SK-N-MC (cell line): Measurements from ENCODE around the gene GALNT9.

ENCODE experiments used
- DNase-seq: peaks from one replicate; pipeline ENCODE4 v3.0.0-alpha.2; 2011; ENCODE audit warnings: low read depth, low spot score
- H3K27ac ChIP-seq: fragments of 200-600 bp; sonication (generic); 2 replicates; pipeline ENCODE4 v1.5.1; 2016; ENCODE audit warnings: mixed run types
- H3K36me3 ChIP-seq: fragments of 200-600 bp; sonication (generic); 2 replicates; pipeline ENCODE4 v1.6.1; 2017; ENCODE audit warnings: antibody characterized with exemption, low read length, mixed read lengths; ENCODE audit not compliant: insufficient read depth
- H3K4me3 ChIP-seq: fragments of 200-600 bp; sonication (generic); 2 replicates; pipeline ENCODE4 v1.5.1; 2016
- H3K9ac ChIP-seq: fragments of 200-600 bp; sonication (generic); 2 replicates; pipeline ENCODE4 v1.8.0; 2017; ENCODE audit warnings: mixed run types, mixed read lengths; ENCODE audit not compliant: insufficient read length
- H3K9me3 ChIP-seq: fragments of 200-600 bp; sonication (generic); 2 replicates; pipeline ENCODE4 v1.6.1; 2017; ENCODE audit warnings: low read depth, mild to moderate bottlenecking, antibody characterized with exemption, low read length, moderate library complexity, mixed read lengths
- EZH2 ChIP-seq: fragments of 200-600 bp; sonication (generic); IDR thresholded peaks from one replicate; pipeline ENCODE4 v1.6.1; 2017; ENCODE audit warnings: antibody characterized with exemption
- FOXP2 ChIP-seq: optimal IDR thresholded peaks from 2 replicates; pipeline ENCODE3; 2011; ENCODE audit warnings: mild to moderate bottlenecking, moderate library complexity; ENCODE audit not compliant: insufficient read depth; ENCODE audit errors: extremely low read length, control extremely low read depth
- POLR2AphosphoS5 ChIP-seq: IDR thresholded peaks from 2 replicates; pipeline ENCODE4 v1.6.1; 2012; ENCODE audit warnings: mild to moderate bottlenecking, low read depth, low read length, borderline replicate concordance

GALNT9 gene

GRCh38 chr12:132284827-132285741 lies 44.3 kb downstream of the GALNT9 start:
- Histone ChIP-seq H3K9ac (no peak overlapping the region), H3K9me3 (no peaks in the 10 kb centered on the region), H3K27ac (no peak overlapping the region), H3K4me3 (no peak overlapping the region), H3K36me3 (no peaks in the 10 kb centered on the region)
- no peak for DNase-seq
- TF ChIP-seq FOXP2 (no peak), EZH2 (no peak), POLR2AphosphoS5 (no peak)

- TF ChIP-seq FOXP2: no peak
- no peak for TF ChIP-seq POLR2AphosphoS5
- no peak for TF ChIP-seq EZH2
- H3K9ac ChIP-seq: no peak overlapping the region
- DNase-seq: no peak
- H3K4me3 ChIP-seq: no peak overlapping the region
- H3K36me3 ChIP-seq: no peaks in the 10 kb centered on the region
- no peak overlapping the region for H3K27ac ChIP-seq
- H3K9me3 ChIP-seq: no peaks in the 10 kb centered on the region
Observed at GRCh38 chr12:132284071-132284826, 45.1 kb downstream of the GALNT9 start.

- H3K9ac ChIP-seq: no peak overlapping the region
- no peak for TF ChIP-seq POLR2AphosphoS5
- TF ChIP-seq FOXP2: no peak
- no peak for TF ChIP-seq EZH2
- H3K9me3 ChIP-seq: no peaks in the 10 kb centered on the region
- H3K27ac ChIP-seq: no peak overlapping the region
- no peak for DNase-seq
- no peaks in the 10 kb centered on the region for H3K36me3 ChIP-seq
- H3K4me3 ChIP-seq: no peak overlapping the region
Observed at GRCh38 chr12:132282950-132283771, 46.2 kb downstream of the GALNT9 start.

GRCh38 chr12:132282031-132282949 lies 47.1 kb downstream of the GALNT9 start:
- Histone ChIP-seq H3K36me3 (no peaks in the 10 kb centered on the region), H3K4me3 (no peak overlapping the region), H3K9ac (no peak overlapping the region), H3K27ac (no peak overlapping the region), H3K9me3 (no peaks in the 10 kb centered on the region)
- TF ChIP-seq FOXP2 (no peak), EZH2 (no peak), POLR2AphosphoS5 (no peak)
- no peak for DNase-seq

- Histone ChIP-seq H3K27ac (no peak overlapping the region), H3K4me3 (no peak overlapping the region), H3K36me3 (no peaks in the 10 kb centered on the region), H3K9ac (no peak overlapping the region), H3K9me3 (no peaks in the 10 kb centered on the region)
- no peak for DNase-seq
- TF ChIP-seq FOXP2 (no peak), POLR2AphosphoS5 (no peak), EZH2 (no peak)
Observed at GRCh38 chr12:132281038-132281437, 48.4 kb downstream of the GALNT9 start.

GRCh38 chr12:132280406-132280805 lies 49.0 kb downstream of the GALNT9 start:
- no peak overlapping the region for H3K27ac ChIP-seq
- no peak overlapping the region for H3K9ac ChIP-seq
- H3K9me3 ChIP-seq: no peaks in the 10 kb centered on the region
- no peak for DNase-seq
- TF ChIP-seq EZH2 (no peak), POLR2AphosphoS5 (no peak)
- no peaks in the 10 kb centered on the region for H3K36me3 ChIP-seq
- H3K4me3 ChIP-seq: no peak overlapping the region

GRCh38 chr12:132279930-132280329 lies 49.5 kb downstream of the GALNT9 start:
- no peaks in the 10 kb centered on the region for H3K9me3 ChIP-seq
- TF ChIP-seq EZH2: no peak
- no peak for TF ChIP-seq POLR2AphosphoS5
- no peak for TF ChIP-seq FOXP2
- H3K4me3 ChIP-seq: no peak overlapping the region
- H3K36me3 ChIP-seq: no peaks in the 10 kb centered on the region
- H3K9ac ChIP-seq: no peak overlapping the region
- H3K27ac ChIP-seq: no peak overlapping the region
- DNase-seq: no peak

- Histone ChIP-seq H3K9ac (no peak overlapping the region), H3K36me3 (no peaks in the 10 kb centered on the region), H3K9me3 (no peaks in the 10 kb centered on the region), H3K4me3 (no peak overlapping the region), H3K27ac (no peak overlapping the region)
- TF ChIP-seq POLR2AphosphoS5 (no peak), FOXP2 (no peak), EZH2 (no peak)
- no peak for DNase-seq
Observed at GRCh38 chr12:132279184-132279889, 50.1 kb downstream of the GALNT9 start.
